ENCODE data around the gene CAMK2A.
A peak's percentile ranks its signal among the peaks of the same experiment; 100 is the strongest.

CAMK2A gene

DNA sequence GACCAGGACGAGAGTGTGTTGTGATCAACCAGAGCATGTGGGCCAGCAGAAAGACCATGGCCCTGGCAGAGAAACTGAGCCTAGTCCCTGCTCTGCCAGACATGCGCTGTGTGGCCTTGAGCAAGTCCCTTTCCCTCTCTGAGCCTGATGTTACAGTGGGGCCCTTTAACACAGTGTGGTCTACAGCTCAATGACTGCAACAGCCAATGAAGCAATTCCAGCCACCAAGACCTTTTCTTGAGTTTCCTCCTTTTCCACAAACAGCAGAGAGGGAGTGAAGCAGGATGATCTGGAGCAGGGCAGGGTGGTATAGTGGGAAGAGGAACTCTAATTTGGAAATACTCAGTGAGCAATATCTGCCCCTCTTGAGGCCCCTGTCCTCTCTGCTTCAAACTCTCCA lies 38.9 kb upstream of the CAMK2A start:
- no peaks in the 10 kb centered on the region for H3K9me3 ChIP-seq (ENCODE audit: control insufficient read depth, insufficient read depth, low read depth, low read length)
- no peak overlapping the region for H3K27ac ChIP-seq (ENCODE audit: extremely low read depth, low read depth, low read length)
- H3K36me3 ChIP-seq (ENCODE audit: control insufficient read depth in 2 of 2, insufficient read depth in 1 of 2, low read length in 2 of 2): no peaks in the 10 kb centered on the region
- ChIA-PET CTCF (interaction anchor here (1.2 kb wide), 1 partner anchor 22 kb away, joined by 5 read pairs; no protein-coding TSS in a partner anchor), POLR2A (no interaction called here)
- H3K4me3 ChIP-seq (ENCODE audit: low read depth, low read length): no peak overlapping the region
- H3K4me1 ChIP-seq (ENCODE audit: control insufficient read depth, insufficient read depth, low read length): no peaks in the 10 kb centered on the region
- TF ChIP-seq ZSCAN16 (tag by site-specific recombination; IDR thresholded peaks at IDR 0.05): no peak
- TF ChIP-seq ZNF768 (tag by site-specific recombination; IDR thresholded peaks at IDR 0.05): peak; percentile 58; the same call in 1 of the 2 replicates

DNA sequence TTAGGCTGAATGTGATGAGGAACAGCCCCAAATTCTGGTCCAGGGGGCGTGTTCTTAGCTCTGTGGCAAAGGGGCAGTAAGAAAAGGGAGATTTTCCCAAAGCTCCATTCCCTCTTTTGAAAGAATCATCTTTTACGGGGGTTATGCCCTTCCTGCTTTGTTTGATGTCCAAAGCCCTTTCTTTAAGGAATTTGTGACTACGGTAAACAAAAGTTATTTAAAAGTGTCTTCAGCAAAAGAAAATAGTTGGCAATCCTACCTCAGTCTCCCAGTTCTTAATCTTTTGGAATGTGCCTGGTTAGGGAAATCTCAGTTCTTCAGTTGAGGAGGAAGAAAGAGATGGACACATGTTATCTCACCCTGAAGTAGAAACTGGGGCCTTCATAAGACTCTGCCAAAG lies 37.6 kb upstream of the CAMK2A start:
- CTCF ChIA-PET: no interaction called here
- no peaks in the 10 kb centered on the region for H3K36me3 ChIP-seq (ENCODE audit: control insufficient read depth in 2 of 2, insufficient read depth in 1 of 2, low read length in 2 of 2)
- H3K27ac ChIP-seq (ENCODE audit: extremely low read depth, low read depth, low read length): no peak overlapping the region
- no peaks in the 10 kb centered on the region for H3K4me1 ChIP-seq (ENCODE audit: control insufficient read depth, insufficient read depth, low read length)
- TF ChIP-seq, protein P1, sequence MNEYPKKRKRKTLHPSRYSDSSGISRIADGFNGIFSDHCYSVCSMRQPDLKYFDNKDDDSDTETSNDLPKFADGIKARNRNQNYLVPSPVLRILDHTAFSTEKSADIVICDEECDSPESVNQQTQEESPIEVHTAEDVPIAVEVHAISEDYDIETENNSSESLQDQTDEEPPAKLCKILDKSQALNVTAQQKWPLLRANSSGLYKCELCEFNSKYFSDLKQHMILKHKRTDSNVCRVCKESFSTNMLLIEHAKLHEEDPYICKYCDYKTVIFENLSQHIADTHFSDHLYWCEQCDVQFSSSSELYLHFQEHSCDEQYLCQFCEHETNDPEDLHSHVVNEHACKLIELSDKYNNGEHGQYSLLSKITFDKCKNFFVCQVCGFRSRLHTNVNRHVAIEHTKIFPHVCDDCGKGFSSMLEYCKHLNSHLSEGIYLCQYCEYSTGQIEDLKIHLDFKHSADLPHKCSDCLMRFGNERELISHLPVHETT (tag by site-specific recombination; IDR thresholded peaks at IDR 0.05): no peak
- TF ChIP-seq ZNF169 (tag by site-specific recombination; IDR thresholded peaks at IDR 0.05) (no peak), ZNF585B (tag by site-specific recombination; IDR thresholded peaks at IDR 0.05) (no peak), ZNF621 (tag by site-specific recombination; IDR thresholded peaks at IDR 0.05) (no peak), ZNF335 (tag by site-specific recombination; conservative IDR thresholded peaks at IDR 0.05) (no peak), HOXA7 (CRISPR knock-in tag; IDR thresholded peaks at IDR 0.05; ENCODE audit: borderline replicate concordance) (no peak), KLF17 (tag by site-specific recombination; IDR thresholded peaks at IDR 0.05) (no peak), RBAK (tag by site-specific recombination; IDR thresholded peaks at IDR 0.05) (no peak), CTCF (tag by site-specific recombination; IDR thresholded peaks at IDR 0.05) (no peak), ZBTB1 (tag by site-specific recombination; IDR thresholded peaks at IDR 0.05) (no peak), ZNF391 (tag by site-specific recombination; IDR thresholded peaks at IDR 0.05; ENCODE audit: borderline replicate concordance, low read depth) (no peak), OVOL3 (tag by site-specific recombination; IDR thresholded peaks at IDR 0.05) (no peak), ZFP37 (tag by site-specific recombination; IDR thresholded peaks at IDR 0.05) (no peak)
- TF ChIP-seq, protein P2, sequence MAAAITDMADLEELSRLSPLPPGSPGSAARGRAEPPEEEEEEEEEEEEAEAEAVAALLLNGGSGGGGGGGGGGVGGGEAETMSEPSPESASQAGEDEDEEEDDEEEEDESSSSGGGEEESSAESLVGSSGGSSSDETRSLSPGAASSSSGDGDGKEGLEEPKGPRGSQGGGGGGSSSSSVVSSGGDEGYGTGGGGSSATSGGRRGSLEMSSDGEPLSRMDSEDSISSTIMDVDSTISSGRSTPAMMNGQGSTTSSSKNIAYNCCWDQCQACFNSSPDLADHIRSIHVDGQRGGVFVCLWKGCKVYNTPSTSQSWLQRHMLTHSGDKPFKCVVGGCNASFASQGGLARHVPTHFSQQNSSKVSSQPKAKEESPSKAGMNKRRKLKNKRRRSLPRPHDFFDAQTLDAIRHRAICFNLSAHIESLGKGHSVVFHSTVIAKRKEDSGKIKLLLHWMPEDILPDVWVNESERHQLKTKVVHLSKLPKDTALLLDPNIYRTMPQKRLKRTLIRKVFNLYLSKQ (tag by site-specific recombination; IDR thresholded peaks at IDR 0.05; ENCODE audit: borderline replicate concordance): no peak
- TF ChIP-seq, protein P3, sequence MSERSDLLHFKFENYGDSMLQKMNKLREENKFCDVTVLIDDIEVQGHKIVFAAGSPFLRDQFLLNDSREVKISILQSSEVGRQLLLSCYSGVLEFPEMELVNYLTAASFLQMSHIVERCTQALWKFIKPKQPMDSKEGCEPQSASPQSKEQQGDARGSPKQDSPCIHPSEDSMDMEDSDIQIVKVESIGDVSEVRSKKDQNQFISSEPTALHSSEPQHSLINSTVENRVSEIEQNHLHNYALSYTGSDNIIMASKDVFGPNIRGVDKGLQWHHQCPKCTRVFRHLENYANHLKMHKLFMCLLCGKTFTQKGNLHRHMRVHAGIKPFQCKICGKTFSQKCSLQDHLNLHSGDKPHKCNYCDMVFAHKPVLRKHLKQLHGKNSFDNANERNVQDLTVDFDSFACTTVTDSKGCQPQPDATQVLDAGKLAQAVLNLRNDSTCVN (tag by site-specific recombination; optimal IDR thresholded peaks at IDR 0.05): no peak
- TF ChIP-seq, protein P4, sequence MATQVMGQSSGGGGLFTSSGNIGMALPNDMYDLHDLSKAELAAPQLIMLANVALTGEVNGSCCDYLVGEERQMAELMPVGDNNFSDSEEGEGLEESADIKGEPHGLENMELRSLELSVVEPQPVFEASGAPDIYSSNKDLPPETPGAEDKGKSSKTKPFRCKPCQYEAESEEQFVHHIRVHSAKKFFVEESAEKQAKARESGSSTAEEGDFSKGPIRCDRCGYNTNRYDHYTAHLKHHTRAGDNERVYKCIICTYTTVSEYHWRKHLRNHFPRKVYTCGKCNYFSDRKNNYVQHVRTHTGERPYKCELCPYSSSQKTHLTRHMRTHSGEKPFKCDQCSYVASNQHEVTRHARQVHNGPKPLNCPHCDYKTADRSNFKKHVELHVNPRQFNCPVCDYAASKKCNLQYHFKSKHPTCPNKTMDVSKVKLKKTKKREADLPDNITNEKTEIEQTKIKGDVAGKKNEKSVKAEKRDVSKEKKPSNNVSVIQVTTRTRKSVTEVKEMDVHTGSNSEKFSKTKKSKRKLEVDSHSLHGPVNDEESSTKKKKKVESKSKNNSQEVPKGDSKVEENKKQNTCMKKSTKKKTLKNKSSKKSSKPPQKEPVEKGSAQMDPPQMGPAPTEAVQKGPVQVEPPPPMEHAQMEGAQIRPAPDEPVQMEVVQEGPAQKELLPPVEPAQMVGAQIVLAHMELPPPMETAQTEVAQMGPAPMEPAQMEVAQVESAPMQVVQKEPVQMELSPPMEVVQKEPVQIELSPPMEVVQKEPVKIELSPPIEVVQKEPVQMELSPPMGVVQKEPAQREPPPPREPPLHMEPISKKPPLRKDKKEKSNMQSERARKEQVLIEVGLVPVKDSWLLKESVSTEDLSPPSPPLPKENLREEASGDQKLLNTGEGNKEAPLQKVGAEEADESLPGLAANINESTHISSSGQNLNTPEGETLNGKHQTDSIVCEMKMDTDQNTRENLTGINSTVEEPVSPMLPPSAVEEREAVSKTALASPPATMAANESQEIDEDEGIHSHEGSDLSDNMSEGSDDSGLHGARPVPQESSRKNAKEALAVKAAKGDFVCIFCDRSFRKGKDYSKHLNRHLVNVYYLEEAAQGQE (tag by site-specific recombination; IDR thresholded peaks at IDR 0.05): no peak
- POLR2A ChIA-PET: no interaction called here
- H3K4me3 ChIP-seq (ENCODE audit: low read depth, low read length): no peak overlapping the region
- no peaks in the 10 kb centered on the region for H3K9me3 ChIP-seq (ENCODE audit: control insufficient read depth, insufficient read depth, low read depth, low read length)

All from HEK293 (cell line).